ENCODE results near the gene ELAPOR2.

The ELAPOR2 gene

GRCh38 chr7:87094322-87094721 lies 34.9 kb upstream of the ELAPOR2 start:
- no peak overlapping the region for H3K4me3 ChIP-seq (ENCODE audit: low read length)
- TF ChIP-seq CTCF (IDR thresholded peaks at IDR 0.05; ENCODE audit: insufficient read depth, low read depth, low read length, missing control alignments), result no peak
- no peak for DNase-seq (ENCODE audit: low read depth)

DNA sequence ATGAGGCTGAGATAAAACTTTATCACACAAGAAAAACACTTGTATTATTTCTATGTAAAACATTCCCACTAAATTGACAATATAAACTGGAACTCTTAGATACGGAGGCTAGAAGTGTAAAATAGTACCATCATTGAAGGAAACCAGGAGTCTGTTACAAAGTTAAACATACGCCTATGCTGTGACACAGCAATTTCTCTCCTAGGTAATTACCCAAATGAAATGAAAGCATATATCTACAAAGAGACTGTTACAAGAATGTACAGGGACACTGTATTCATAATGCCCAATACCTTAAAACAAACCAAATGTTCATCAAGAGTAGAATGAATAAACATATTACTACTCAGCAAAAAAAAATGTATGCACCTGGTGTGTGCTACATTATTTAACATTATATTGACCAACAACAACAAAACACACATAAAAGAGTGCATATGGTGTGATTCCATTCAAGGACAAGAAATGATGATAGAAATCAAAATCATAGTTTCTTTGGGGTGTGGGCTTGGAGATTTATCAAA lies 33.2 kb upstream of the ELAPOR2 start:
- TF ChIP-seq CTCF (IDR thresholded peaks at IDR 0.05; ENCODE audit: insufficient read depth, low read depth, low read length, missing control alignments), result no peak
- no peak for DNase-seq (ENCODE audit: low read depth)
- H3K4me3 ChIP-seq (ENCODE audit: low read length), result no peak overlapping the region

- peak; percentile 39 for DNase-seq (ENCODE audit: low read depth)
- no peak for TF ChIP-seq CTCF (IDR thresholded peaks at IDR 0.05; ENCODE audit: insufficient read depth, low read depth, low read length, missing control alignments)
- no peak overlapping the region for H3K4me3 ChIP-seq (ENCODE audit: low read length)
Measured at GRCh38 chr7:87091487-87092066, 32.1 kb upstream of the ELAPOR2 start.

- no peak for TF ChIP-seq CTCF (IDR thresholded peaks at IDR 0.05; ENCODE audit: insufficient read depth, low read depth, low read length, missing control alignments)
- H3K4me3 ChIP-seq (ENCODE audit: low read length), result no peak overlapping the region
- DNase-seq (ENCODE audit: low read depth), result peak; percentile 36
Measured at GRCh38 chr7:87083865-87084519, 24.5 kb upstream of the ELAPOR2 start.

- no peak for TF ChIP-seq CTCF (IDR thresholded peaks at IDR 0.05; ENCODE audit: insufficient read depth, low read depth, low read length, missing control alignments)
- DNase-seq (ENCODE audit: low read depth), result no peak
- H3K4me3 ChIP-seq (ENCODE audit: low read length), result no peak overlapping the region
Measured at GRCh38 chr7:87082675-87083074, 23.2 kb upstream of the ELAPOR2 start.

- no peak for TF ChIP-seq CTCF (IDR thresholded peaks at IDR 0.05; ENCODE audit: insufficient read depth, low read depth, low read length, missing control alignments)
- no peak for DNase-seq (ENCODE audit: low read depth)
- no peak overlapping the region for H3K4me3 ChIP-seq (ENCODE audit: low read length)
Measured at GRCh38 chr7:87075671-87076404, 16.4 kb upstream of the ELAPOR2 start.
